Activated CD4-positive, alpha-beta memory T cell treated with anti-CD3 and anti-CD28 coated beads for 36 hours (primary cell): ENCODE results near the gene C11orf52. TPM values are rescaled to one million over a fixed set of nuclear protein-coding genes. Genes with fewer than 3 reads are reported as not detected.
"Not testable (repeated sequence)": the region's sequence is repeated elsewhere in the genome, so short reads cannot be mapped to it uniquely, and the experiment has no call there.

Experiments
- CTCF ChIA-PET: fragments of 350-600 bp; sonication (Branson Sonifier 250); formaldehyde crosslinking; loops from one replicate; lab custom pipeline; 2021; ENCODE audit warnings: antibody characterized with exemption, inconsistent platforms; lab: Charles Lee
- POLR2A ChIA-PET: fragments of 350-600 bp; sonication (Branson Sonifier 250); formaldehyde crosslinking; loops from one replicate; lab custom pipeline; 2021; ENCODE audit warnings: antibody characterized with exemption; lab: Charles Lee
- DNase-seq: peaks from one replicate; pipeline ENCODE4 v3.0.0-alpha.2; 2020
- H3K27ac Mint-ChIP-seq: one replicate; pipeline ENCODE4 v1.8.0; 2021; ENCODE audit warnings: mixed read lengths
- H3K27me3 Mint-ChIP-seq: one replicate; pipeline ENCODE4 v1.8.0; 2021; ENCODE audit warnings: mixed read lengths
- H3K36me3 Mint-ChIP-seq: one replicate; pipeline ENCODE4 v1.8.0; 2021; ENCODE audit warnings: mixed read lengths
- H3K4me1 Mint-ChIP-seq: one replicate; pipeline ENCODE4 v1.8.0; 2021; ENCODE audit warnings: low read depth, mixed read lengths
- H3K4me3 Mint-ChIP-seq: one replicate; pipeline ENCODE4 v1.8.0; 2021; ENCODE audit warnings: mild to moderate bottlenecking, mixed read lengths
- H3K9me3 Mint-ChIP-seq: one replicate; pipeline ENCODE4 v1.8.0; 2021; ENCODE audit warnings: mixed read lengths
- intact Hi-C: fragments of 100-400 bp; cut with micrococcal nuclease; formaldehyde crosslinking; loops from one replicate; pipeline ENCODE4 v1.15.1; 2023
- total RNA-seq, 2 experiments: library from RNA; stranded (reverse); gene quantifications; one replicate each; pipeline ENCODE4 v1.2.3, GENCODE V29; 2021

The C11orf52 gene
- total RNA-seq, 2 experiments from 2014 or later: not detected

- ChIA-PET POLR2A (no interaction called here), CTCF (interaction anchor here (0.6 to 5.0 kb wide), 3 partner anchors 9 to 418 kb away, joined by 3 to 51 read pairs (median 14); no protein-coding TSS in a partner anchor)
- no peak overlapping the region for H3K27ac Mint-ChIP-seq
- no peak overlapping the region for H3K4me3 Mint-ChIP-seq
- no peaks in the 10 kb centered on the region for H3K9me3 Mint-ChIP-seq
- peaks cover 30% of the 10 kb centered on the region for H3K4me1 Mint-ChIP-seq
- intact Hi-C loops: loop anchor here (10.0 kb wide), 2 partner anchors 244 to 556 kb away; partner anchors contain the start of genes BCO2 and POU2AF1
- no peaks in the 10 kb centered on the region for H3K36me3 Mint-ChIP-seq
- no peak for DNase-seq
- H3K27me3 Mint-ChIP-seq: no peaks in the 10 kb centered on the region
Measured at GRCh38 chr11:111930472-111930871, 11.8 kb downstream of the C11orf52 start.

GRCh38 chr11:111932611-111932950, 13.9 kb downstream of the C11orf52 start:
- Mint-ChIP-seq H3K36me3 (no peaks in the 10 kb centered on the region), H3K4me1 (peaks cover 32% of the 10 kb centered on the region), H3K4me3 (peak overlapping the region; percentile 53), H3K27ac (peak overlapping the region; percentile 87), H3K9me3 (no peaks in the 10 kb centered on the region), H3K27me3 (no peaks in the 10 kb centered on the region)
- POLR2A ChIA-PET: interaction anchor here (1.4 to 2.5 kb wide), 2 partner anchors 11 to 50 kb away, joined by 6 to 8 read pairs; no protein-coding TSS in a partner anchor
- no peak for DNase-seq
- intact Hi-C loops: loop anchor here (1.0 to 10.0 kb wide), 8 partner anchors 12 to 558 kb away; partner anchors contain the start of genes BCO2, POU2AF1, SDHD and TIMM8B
- CTCF ChIA-PET: interaction anchor here (1.0 to 10.7 kb wide), 9 partner anchors 12 to 88 kb away, joined by 3 to 190 read pairs (median 5); no protein-coding TSS in a partner anchor

- not testable (repeated sequence) for H3K36me3 Mint-ChIP-seq, H3K4me3 Mint-ChIP-seq, H3K27me3 Mint-ChIP-seq, H3K9me3 Mint-ChIP-seq, DNase-seq
- ChIA-PET CTCF (interaction anchor here (3.5 to 10.7 kb wide), 2 partner anchors 12 to 47 kb away, joined by 17 to 190 read pairs; no protein-coding TSS in a partner anchor), POLR2A (interaction anchor here (1.1 to 2.5 kb wide), 2 partner anchors 11 to 25 kb away, joined by 3 to 8 read pairs; no protein-coding TSS in a partner anchor)
- Mint-ChIP-seq H3K27ac (peak overlapping the region; percentile 49), H3K4me1 (peaks cover 37% of the 10 kb centered on the region)
- intact Hi-C loops: loop anchor here (10.0 kb wide), 2 partner anchors 242 to 558 kb away; partner anchors contain the start of genes BCO2 and POU2AF1
Measured at GRCh38 chr11:111933176-111933575, 14.5 kb downstream of the C11orf52 start.

GRCh38 chr11:111933872-111934271, 15.2 kb downstream of the C11orf52 start:
- intact Hi-C loops: loop anchor here (2.0 to 10.0 kb wide), 3 partner anchors 91 to 559 kb away; partner anchors contain the start of genes BCO2, DLAT and POU2AF1
- ChIA-PET POLR2A (interaction anchor here (1.1 to 2.5 kb wide), 2 partner anchors 10 to 25 kb away, joined by 3 to 8 read pairs; no protein-coding TSS in a partner anchor), CTCF (interaction anchor here (0.8 to 10.7 kb wide), 3 partner anchors 11 to 46 kb away, joined by 3 to 190 read pairs (median 17); no protein-coding TSS in a partner anchor)
- DNase-seq: no peak
- Mint-ChIP-seq H3K4me3 (no peak overlapping the region), H3K36me3 (no peaks in the 10 kb centered on the region), H3K27ac (no peak overlapping the region), H3K4me1 (peaks cover 44% of the 10 kb centered on the region), H3K9me3 (no peaks in the 10 kb centered on the region), H3K27me3 (no peaks in the 10 kb centered on the region)

GRCh38 chr11:111934306-111934705, 15.6 kb downstream of the C11orf52 start:
- Mint-ChIP-seq H3K27me3 (no peaks in the 10 kb centered on the region), H3K4me1 (peaks cover 49% of the 10 kb centered on the region), H3K4me3 (no peak overlapping the region), H3K27ac (peak overlapping the region; percentile 8), H3K36me3 (no peaks in the 10 kb centered on the region), H3K9me3 (no peaks in the 10 kb centered on the region)
- DNase-seq: no peak
- intact Hi-C loops: loop anchor here (2.0 to 10.0 kb wide), 3 partner anchors 90 to 560 kb away; partner anchors contain the start of genes BCO2, DLAT and POU2AF1
- POLR2A ChIA-PET: no interaction called here
- CTCF ChIA-PET: interaction anchor here (0.8 to 10.7 kb wide), 3 partner anchors 11 to 46 kb away, joined by 3 to 190 read pairs (median 17); no protein-coding TSS in a partner anchor

GRCh38 chr11:111935317-111936039, 16.8 kb downstream of the C11orf52 start:
- intact Hi-C loops: loop anchor here (1.0 to 10.0 kb wide), 7 partner anchors 9 to 561 kb away; partner anchors contain the start of genes BCO2, DLAT, NKAPD1 and PIH1D2
- Mint-ChIP-seq H3K27ac (peak overlapping the region; percentile 67), H3K4me1 (peaks cover 53% of the 10 kb centered on the region), H3K9me3 (no peaks in the 10 kb centered on the region), H3K36me3 (no peaks in the 10 kb centered on the region), H3K27me3 (no peaks in the 10 kb centered on the region), H3K4me3 (no peak overlapping the region)
- POLR2A ChIA-PET: interaction anchor here (0.8 to 3.6 kb wide), 6 partner anchors 9 to 151 kb away, joined by 3 to 23 read pairs (median 4); partner anchors contain the start of genes SDHD and TIMM8B
- no peak for DNase-seq
- CTCF ChIA-PET: interaction anchor here (1.5 to 10.7 kb wide), 4 partner anchors 9 to 45 kb away, joined by 4 to 190 read pairs (median 12); no protein-coding TSS in a partner anchor

- peak overlapping the region; percentile 88 for H3K27ac Mint-ChIP-seq
- ChIA-PET POLR2A (interaction anchor here (0.8 to 3.6 kb wide), 6 partner anchors 9 to 151 kb away, joined by 3 to 23 read pairs (median 4); partner anchors contain the start of genes SDHD and TIMM8B), CTCF (interaction anchor here (1.5 to 10.7 kb wide), 4 partner anchors 9 to 44 kb away, joined by 4 to 190 read pairs (median 12); no protein-coding TSS in a partner anchor)
- no peak for DNase-seq
- H3K4me1 Mint-ChIP-seq: peaks cover 59% of the 10 kb centered on the region
- no peaks in the 10 kb centered on the region for H3K9me3 Mint-ChIP-seq
- H3K27me3 Mint-ChIP-seq: no peaks in the 10 kb centered on the region
- H3K4me3 Mint-ChIP-seq: peak overlapping the region; percentile 41
- no peaks in the 10 kb centered on the region for H3K36me3 Mint-ChIP-seq
- intact Hi-C loops: loop anchor here (1.0 to 10.0 kb wide), 6 partner anchors 8 to 561 kb away; partner anchors contain the start of genes BCO2, NKAPD1, PIH1D2 and POU2AF1
Measured at GRCh38 chr11:111936040-111936540, 17.4 kb downstream of the C11orf52 start.

GRCh38 chr11:111937461-111937769, 18.7 kb downstream of the C11orf52 start:
- intact Hi-C loops: loop anchor here (5.0 to 10.0 kb wide), 4 partner anchors 135 to 563 kb away; partner anchors contain the start of genes BCO2, NKAPD1, PIH1D2 and POU2AF1
- ChIA-PET POLR2A (interaction anchor here (1.5 to 3.6 kb wide), 4 partner anchors 11 to 44 kb away, joined by 3 to 23 read pairs (median 6); no protein-coding TSS in a partner anchor), CTCF (interaction anchor here (0.9 to 10.7 kb wide), 3 partner anchors 10 to 58 kb away, joined by 4 to 190 read pairs (median 4); no protein-coding TSS in a partner anchor)
- H3K27ac Mint-ChIP-seq: peak overlapping the region; percentile 88
- H3K4me1 Mint-ChIP-seq: peaks cover 61% of the 10 kb centered on the region
- no peaks in the 10 kb centered on the region for H3K27me3 Mint-ChIP-seq
- no peak for DNase-seq
- H3K9me3 Mint-ChIP-seq: no peaks in the 10 kb centered on the region
- no peaks in the 10 kb centered on the region for H3K36me3 Mint-ChIP-seq
- peak overlapping the region; percentile 77 for H3K4me3 Mint-ChIP-seq

GRCh38 chr11:111937844-111938243, 19.1 kb downstream of the C11orf52 start:
- Mint-ChIP-seq H3K27me3 (no peaks in the 10 kb centered on the region), H3K4me3 (peak overlapping the region; percentile 77), H3K9me3 (no peaks in the 10 kb centered on the region), H3K36me3 (no peaks in the 10 kb centered on the region), H3K4me1 (peaks cover 57% of the 10 kb centered on the region), H3K27ac (peak overlapping the region; percentile 88)
- ChIA-PET CTCF (interaction anchor here (0.9 to 10.7 kb wide), 4 partner anchors 8 to 58 kb away, joined by 4 to 190 read pairs (median 9); no protein-coding TSS in a partner anchor), POLR2A (interaction anchor here (1.5 to 3.6 kb wide), 4 partner anchors 11 to 44 kb away, joined by 3 to 23 read pairs (median 6); no protein-coding TSS in a partner anchor)
- intact Hi-C loops: loop anchor here (1.0 to 10.0 kb wide), 5 partner anchors 11 to 563 kb away; partner anchors contain the start of genes BCO2, NKAPD1, PIH1D2 and POU2AF1
- DNase-seq: no peak

GRCh38 chr11:111938687-111939160, 20.0 kb downstream of the C11orf52 start:
- Mint-ChIP-seq H3K4me3 (peak overlapping the region; percentile 77), H3K36me3 (no peaks in the 10 kb centered on the region), H3K4me1 (peaks cover 55% of the 10 kb centered on the region), H3K27me3 (no peaks in the 10 kb centered on the region), H3K27ac (peak overlapping the region; percentile 88), H3K9me3 (no peaks in the 10 kb centered on the region)
- intact Hi-C loops: loop anchor here (1.0 to 10.0 kb wide), 5 partner anchors 11 to 564 kb away; partner anchors contain the start of genes BCO2, NKAPD1, PIH1D2 and POU2AF1
- ChIA-PET POLR2A (interaction anchor here (0.6 to 3.6 kb wide), 9 partner anchors 12 to 145 kb away, joined by 3 to 23 read pairs (median 4); partner anchors contain the start of genes NKAPD1 and PIH1D2), CTCF (interaction anchor here (1.3 to 10.7 kb wide), 4 partner anchors 9 to 41 kb away, joined by 3 to 190 read pairs (median 12); no protein-coding TSS in a partner anchor)
- DNase-seq: peak; percentile 72
